Neural cell (in vitro differentiated cells): ENCODE data around the gene ADGRG3. TPM values are rescaled to one million over a fixed set of nuclear protein-coding genes. Genes with fewer than 3 reads are reported as not detected.

Experiments
- H2AFZ ChIP-seq: fragments of 200-600, 300-800 bp; sonication (generic), shearing (Covaris generic); 2 replicates; pipeline ENCODE4 v1.6.0; 2014; ENCODE audit warnings: low read depth, mild to moderate bottlenecking, antibody characterized with exemption, low read length, moderate library complexity
- H3F3A ChIP-seq: fragments of 200-600 bp; shearing (Covaris generic); 2 replicates; pipeline ENCODE4 v1.6.1; 2016; ENCODE audit warnings: mild to moderate bottlenecking, moderate library complexity, mixed read lengths, antibody characterized with exemption, low read length; ENCODE audit not compliant: insufficient read depth, poor library complexity, severe bottlenecking
- H3K27ac ChIP-seq: fragments of 200-600, 300-800 bp; sonication (generic), shearing (Covaris generic); 2 replicates; pipeline ENCODE4 v1.5.1; 2014; ENCODE audit warnings: mild to moderate bottlenecking, low read length, moderate library complexity
- H3K27me3 ChIP-seq: fragments of 300-800, 200-600 bp; sonication (generic), shearing (Covaris generic); 2 replicates; pipeline ENCODE4 v1.6.0; 2014; ENCODE audit warnings: mild to moderate bottlenecking, low read depth, low read length, moderate library complexity; ENCODE audit not compliant: insufficient read depth
- H3K36me3 ChIP-seq: fragments of 300-800, 200-600 bp; sonication (generic), shearing (Covaris generic); 2 replicates; pipeline ENCODE4 v1.5.1; 2014; ENCODE audit warnings: mild to moderate bottlenecking, antibody characterized with exemption, low read length, moderate library complexity; ENCODE audit not compliant: insufficient read depth
- H3K4me2 ChIP-seq: fragments of 300-800, 200-600 bp; sonication (generic), shearing (Covaris generic); 2 replicates; pipeline ENCODE4 v1.6.0; 2014; ENCODE audit warnings: mild to moderate bottlenecking, low read length
- H3K4me3 ChIP-seq: fragments of 300-800, 200-600 bp; sonication (generic), shearing (Covaris generic); 2 replicates; pipeline ENCODE4 v1.5.1; 2014; ENCODE audit warnings: mild to moderate bottlenecking, low read length, moderate library complexity
- H3K79me2 ChIP-seq: fragments of 200-600 bp; shearing (Covaris generic); replicated peaks from 2 replicates; pipeline ENCODE4 v1.6.0; 2014; ENCODE audit warnings: mild to moderate bottlenecking, low read length, moderate library complexity; ENCODE audit not compliant: insufficient read depth
- H3K9ac ChIP-seq: fragments of 300-800, 200-600 bp; sonication (generic), shearing (Covaris generic); 2 replicates; pipeline ENCODE4 v1.6.1; 2016; ENCODE audit warnings: mild to moderate bottlenecking, low read length, mixed read lengths
- H3K9me2 ChIP-seq: fragments of 200-600 bp; shearing (Covaris generic); 2 replicates; pipeline ENCODE4 v1.6.1; 2016; ENCODE audit warnings: mild to moderate bottlenecking, low read length, mixed read lengths; ENCODE audit not compliant: insufficient read depth
- H3K9me3 ChIP-seq: fragments of 200-600, 300-800 bp; sonication (generic), shearing (Covaris generic); 2 replicates; pipeline ENCODE4 v1.6.1; 2016; ENCODE audit warnings: mild to moderate bottlenecking, mixed run types, low read length, moderate library complexity, mixed read lengths
- H4K20me1 ChIP-seq: fragments of 200-600 bp; shearing (Covaris generic); 2 replicates; pipeline ENCODE4 v1.6.1; 2016; ENCODE audit warnings: mild to moderate bottlenecking, mixed run types; ENCODE audit not compliant: insufficient read depth
- CTCF ChIP-seq: fragments of 450-650 bp; IDR thresholded peaks from 2 replicates; pipeline ENCODE4 v1.5.1; 2014; ENCODE audit warnings: antibody characterized with exemption, mild to moderate bottlenecking, moderate library complexity; ENCODE audit not compliant: poor library complexity, severe bottlenecking
- EP300 ChIP-seq: fragments of 450-650 bp; conservative IDR thresholded peaks from 2 replicates; pipeline ENCODE4 v1.6.1; 2014; ENCODE audit warnings: antibody characterized with exemption, mild to moderate bottlenecking, moderate library complexity; ENCODE audit not compliant: poor library complexity, severe bottlenecking
- EZH2 ChIP-seq: fragments of 200-600, 300-800 bp; shearing (Covaris generic), sonication (generic); IDR thresholded peaks from 2 replicates; pipeline ENCODE4 v1.6.1; 2014; ENCODE audit warnings: antibody characterized with exemption, low read length, borderline replicate concordance, mild to moderate bottlenecking; ENCODE audit not compliant: insufficient read depth, poor library complexity, severe bottlenecking
- MXI1 ChIP-seq: fragments of 450-650 bp; conservative IDR thresholded peaks from 2 replicates; pipeline ENCODE4 v1.6.1; 2014; ENCODE audit warnings: antibody characterized with exemption, mild to moderate bottlenecking; ENCODE audit not compliant: poor library complexity, severe bottlenecking
- POLR2AphosphoS5 ChIP-seq: IDR thresholded peaks from 2 replicates; pipeline ENCODE4 v1.6.1; 2012
- RAD21 ChIP-seq: fragments of 450-650 bp; conservative IDR thresholded peaks from 2 replicates; pipeline ENCODE4 v1.6.1; 2014; ENCODE audit warnings: antibody characterized with exemption, mild to moderate bottlenecking, moderate library complexity
- REST ChIP-seq: IDR thresholded peaks from 2 replicates; pipeline ENCODE4 v1.6.1; 2012; ENCODE audit warnings: borderline replicate concordance
- SMC3 ChIP-seq: fragments of 450-650 bp; conservative IDR thresholded peaks from 2 replicates; pipeline ENCODE4 v1.6.1; 2014; ENCODE audit warnings: antibody characterized with exemption, mild to moderate bottlenecking, moderate library complexity; ENCODE audit not compliant: poor library complexity
- TAF1 ChIP-seq: IDR thresholded peaks from 2 replicates; pipeline ENCODE4 v1.6.1; 2012; ENCODE audit warnings: low read depth
- polyA plus RNA-seq: library from polyadenylated mRNA; depleted of rRNA; stranded (reverse); fragments of >200 nt; gene quantifications from 2 replicates; pipeline ENCODE4 v1.2.3, GENCODE V29; 2014

Gene ADGRG3
- polyA plus RNA-seq, 1 donor from 2014 or later: 0.62 TPM

GRCh38 chr16:57685633-57686032, 17.5 kb downstream of the ADGRG3 start:
- no peaks in the 10 kb centered on the region for H3F3A ChIP-seq
- H3K9me2 ChIP-seq: no peaks in the 10 kb centered on the region
- H3K4me3 ChIP-seq: no peak overlapping the region
- no peak overlapping the region for H3K9ac ChIP-seq
- H3K9me3 ChIP-seq: no peaks in the 10 kb centered on the region
- no peak for TF ChIP-seq MXI1
- TF ChIP-seq TAF1: no peak
- no peak for TF ChIP-seq POLR2AphosphoS5
- no peak for TF ChIP-seq CTCF
- no peak for TF ChIP-seq EZH2
- no peak for TF ChIP-seq EP300
- TF ChIP-seq REST: no peak
- no peaks in the 10 kb centered on the region for H3K27me3 ChIP-seq
- no peak overlapping the region for H3K4me2 ChIP-seq
- no peak overlapping the region for H2AFZ ChIP-seq
- H3K79me2 ChIP-seq: no peaks in the 10 kb centered on the region
- H3K27ac ChIP-seq: no peak overlapping the region
- H4K20me1 ChIP-seq: no peaks in the 10 kb centered on the region
- no peaks in the 10 kb centered on the region for H3K36me3 ChIP-seq

GRCh38 chr16:57686577-57686976, 18.5 kb downstream of the ADGRG3 start:
- TF ChIP-seq EP300 (no peak), EZH2 (no peak), POLR2AphosphoS5 (no peak), TAF1 (no peak), MXI1 (no peak), REST (no peak), SMC3 (no peak), RAD21 (no peak), CTCF (no peak)
- no peaks in the 10 kb centered on the region for H3F3A ChIP-seq
- H3K4me3 ChIP-seq: no peak overlapping the region
- no peaks in the 10 kb centered on the region for H3K79me2 ChIP-seq
- H4K20me1 ChIP-seq: no peaks in the 10 kb centered on the region
- no peak overlapping the region for H3K27ac ChIP-seq
- H3K9me2 ChIP-seq: no peaks in the 10 kb centered on the region
- no peaks in the 10 kb centered on the region for H3K9me3 ChIP-seq
- H2AFZ ChIP-seq: no peak overlapping the region
- H3K9ac ChIP-seq: no peak overlapping the region
- no peaks in the 10 kb centered on the region for H3K27me3 ChIP-seq
- no peaks in the 10 kb centered on the region for H3K36me3 ChIP-seq
- H3K4me2 ChIP-seq: no peak overlapping the region
